Lower lobe of right lung (tissue), 2 donors: ENCODE results near the gene UBXN7. TPM values are rescaled to one million over a fixed set of nuclear protein-coding genes. Genes with fewer than 3 reads are reported as not detected.
"Not testable (repeated sequence)": the region's sequence is repeated elsewhere in the genome, so short reads cannot be mapped to it uniquely, and the experiment has no call there.

Source experiments
- ATAC-seq, 2 donors: fragments of 200-7000 bp; cut with Tn5 transposase; one replicate each; pipeline ENCODE4 v1.9.1; 2020 to 2022; ENCODE audit warnings: mild to moderate bottlenecking in 2 of 2, moderate library complexity in 2 of 2
- DNase-seq: peaks from one replicate; pipeline ENCODE4 v3.0.0-alpha.2; 2020
- H3K27ac ChIP-seq: fragments of 200-600 bp; one replicate; pipeline ENCODE4 v1.8.0; 2022
- H3K27me3 ChIP-seq: fragments of 200-600 bp; one replicate; pipeline ENCODE4 v1.8.0; 2022; ENCODE audit warnings: low read depth
- H3K36me3 ChIP-seq: fragments of 200-600 bp; one replicate; pipeline ENCODE4 v1.8.0; 2022; ENCODE audit warnings: mild to moderate bottlenecking
- H3K4me1 ChIP-seq: fragments of 200-600 bp; one replicate; pipeline ENCODE4 v1.8.0; 2022
- H3K4me3 ChIP-seq: fragments of 200-600 bp; one replicate; pipeline ENCODE4 v1.8.0; 2022; ENCODE audit warnings: mild to moderate bottlenecking
- H3K9me3 ChIP-seq: fragments of 200-600 bp; one replicate; pipeline ENCODE4 v1.8.0; 2022
- intact Hi-C: fragments of 100-400 bp; cut with DNase I; formaldehyde crosslinking; loops from one replicate; pipeline ENCODE4 v1.11.0; 2022
- total RNA-seq: library from RNA; stranded (reverse); fragmentation: NEBNext Ultra II Directional; extraction: Animal tissue kit (Norgen Biotek cat#: 25700); gene quantifications from one replicate; pipeline ENCODE4 v1.2.1, GENCODE V29; 2021
- TF ChIP-seq, protein P1 (sequence below): fragments of 200-600 bp; IDR thresholded peaks from one replicate; pipeline ENCODE4 v1.8.0; 2022; ENCODE audit warnings: antibody characterized with exemption, mild to moderate bottlenecking
- donor health status: DM: no; HTN: yes; CAD: no; lungs with severe emphysema.

UBXN7 gene
- total RNA-seq, 1 donor from 2014 or later, result 56.2 TPM

GRCh38 chr3:196398782-196399181 is 33.4 kb downstream of the UBXN7 start:
- Histone ChIP-seq H3K27me3 (no peaks in the 10 kb centered on the region), H3K27ac (no peak overlapping the region), H3K4me1 (no peaks in the 10 kb centered on the region), H3K4me3 (no peak overlapping the region), H3K36me3 (peaks cover 55% of the 10 kb centered on the region), H3K9me3 (no peaks in the 10 kb centered on the region)
- DNase-seq, result no peak
- intact Hi-C loops, result no loop called here
- no peak for ATAC-seq
- TF ChIP-seq, protein P1, sequence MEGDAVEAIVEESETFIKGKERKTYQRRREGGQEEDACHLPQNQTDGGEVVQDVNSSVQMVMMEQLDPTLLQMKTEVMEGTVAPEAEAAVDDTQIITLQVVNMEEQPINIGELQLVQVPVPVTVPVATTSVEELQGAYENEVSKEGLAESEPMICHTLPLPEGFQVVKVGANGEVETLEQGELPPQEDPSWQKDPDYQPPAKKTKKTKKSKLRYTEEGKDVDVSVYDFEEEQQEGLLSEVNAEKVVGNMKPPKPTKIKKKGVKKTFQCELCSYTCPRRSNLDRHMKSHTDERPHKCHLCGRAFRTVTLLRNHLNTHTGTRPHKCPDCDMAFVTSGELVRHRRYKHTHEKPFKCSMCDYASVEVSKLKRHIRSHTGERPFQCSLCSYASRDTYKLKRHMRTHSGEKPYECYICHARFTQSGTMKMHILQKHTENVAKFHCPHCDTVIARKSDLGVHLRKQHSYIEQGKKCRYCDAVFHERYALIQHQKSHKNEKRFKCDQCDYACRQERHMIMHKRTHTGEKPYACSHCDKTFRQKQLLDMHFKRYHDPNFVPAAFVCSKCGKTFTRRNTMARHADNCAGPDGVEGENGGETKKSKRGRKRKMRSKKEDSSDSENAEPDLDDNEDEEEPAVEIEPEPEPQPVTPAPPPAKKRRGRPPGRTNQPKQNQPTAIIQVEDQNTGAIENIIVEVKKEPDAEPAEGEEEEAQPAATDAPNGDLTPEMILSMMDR, result no peak

- Histone ChIP-seq H3K4me1 (no peaks in the 10 kb centered on the region), H3K36me3 (peaks cover 57% of the 10 kb centered on the region), H3K4me3 (no peak overlapping the region), H3K9me3 (no peaks in the 10 kb centered on the region), H3K27me3 (no peaks in the 10 kb centered on the region), H3K27ac (no peak overlapping the region)
- ATAC-seq, result no peak
- intact Hi-C loops, result no loop called here
- DNase-seq, result no peak
- TF ChIP-seq, protein P1, result no peak
Measured at GRCh38 chr3:196397941-196398340, 34.3 kb downstream of the UBXN7 start.

GRCh38 chr3:196390116-196390515 is 42.1 kb downstream of the UBXN7 start:
- H3K27me3 ChIP-seq, result no peaks in the 10 kb centered on the region
- no peak overlapping the region for H3K4me3 ChIP-seq
- H3K36me3 ChIP-seq, result peaks cover 58% of the 10 kb centered on the region
- ATAC-seq (no peak), DNase-seq (no peak)
- intact Hi-C loops, result no loop called here
- no peaks in the 10 kb centered on the region for H3K9me3 ChIP-seq
- H3K4me1 ChIP-seq, result no peaks in the 10 kb centered on the region
- no peak overlapping the region for H3K27ac ChIP-seq
- TF ChIP-seq, protein P1, result no peak

GRCh38 chr3:196388956-196389355 is 43.3 kb downstream of the UBXN7 start:
- ATAC-seq, result no peak
- TF ChIP-seq, protein P1, result no peak
- intact Hi-C loops, result no loop called here
- no peak for DNase-seq
- H3K9me3 ChIP-seq, result no peaks in the 10 kb centered on the region
- H3K27me3 ChIP-seq, result no peaks in the 10 kb centered on the region
- no peaks in the 10 kb centered on the region for H3K4me1 ChIP-seq
- peaks cover 58% of the 10 kb centered on the region for H3K36me3 ChIP-seq
- no peak overlapping the region for H3K27ac ChIP-seq
- no peak overlapping the region for H3K4me3 ChIP-seq

GRCh38 chr3:196387941-196388340 is 44.3 kb downstream of the UBXN7 start:
- intact Hi-C loops, H3K9me3 ChIP-seq, H3K27me3 ChIP-seq, H3K4me3 ChIP-seq, DNase-seq, H3K4me1 ChIP-seq, H3K27ac ChIP-seq, ATAC-seq: not testable (repeated sequence)
- peaks cover 48% of the 10 kb centered on the region for H3K36me3 ChIP-seq

GRCh38 chr3:196386797-196387196 is 45.4 kb downstream of the UBXN7 start:
- intact Hi-C loops, H3K4me1 ChIP-seq, H3K27me3 ChIP-seq, DNase-seq, ATAC-seq, H3K4me3 ChIP-seq, H3K9me3 ChIP-seq, H3K27ac ChIP-seq: not testable (repeated sequence)
- H3K36me3 ChIP-seq, result peaks cover 36% of the 10 kb centered on the region

DNA sequence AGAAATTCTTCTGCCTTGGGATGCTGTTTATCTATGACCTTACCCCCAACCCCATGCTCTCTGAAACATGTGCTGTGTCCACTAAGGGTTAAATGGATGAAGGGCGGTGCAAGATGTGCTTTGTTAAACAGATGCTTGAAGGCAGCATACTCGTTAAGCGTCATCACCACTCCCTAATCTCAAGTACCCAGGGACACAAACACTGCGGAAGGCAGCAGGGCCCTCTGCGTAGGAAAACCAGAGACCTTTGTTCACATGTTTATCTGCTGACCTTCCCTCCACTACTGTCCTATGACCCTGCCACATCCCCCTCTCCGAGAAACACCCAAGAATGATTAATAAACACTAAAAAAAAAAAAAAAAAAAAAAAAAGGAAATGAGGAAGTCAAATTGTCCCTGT is 46.2 kb downstream of the UBXN7 start:
- intact Hi-C loops, H3K27ac ChIP-seq, H3K9me3 ChIP-seq, H3K4me1 ChIP-seq, DNase-seq, ATAC-seq, H3K27me3 ChIP-seq, H3K4me3 ChIP-seq: not testable (repeated sequence)
- H3K36me3 ChIP-seq, result peaks cover 29% of the 10 kb centered on the region

DNA sequence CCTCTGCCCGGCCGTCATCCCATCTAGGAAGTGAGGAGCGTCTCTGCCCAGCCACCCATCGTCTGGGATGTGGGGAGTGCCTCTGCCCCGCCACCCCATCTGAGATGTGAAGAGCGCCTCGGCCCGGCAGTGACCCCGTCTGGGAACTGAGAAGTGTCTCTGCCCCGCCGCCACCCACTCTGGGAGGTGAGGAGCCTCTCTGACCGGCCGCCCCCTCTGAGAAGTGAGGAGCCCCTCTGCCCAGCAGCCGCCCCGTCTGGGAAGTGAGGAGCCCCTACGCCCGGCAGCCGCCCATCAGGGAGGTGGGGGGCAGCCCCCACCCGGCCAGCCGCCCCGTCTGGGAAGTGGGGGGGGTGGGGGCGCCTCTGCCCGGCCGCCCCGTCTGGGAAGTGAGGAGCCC is 46.8 kb downstream of the UBXN7 start:
- ATAC-seq, intact Hi-C loops, H3K4me3 ChIP-seq: not testable (repeated sequence)

More for the DNA sequence above, 46.8 kb downstream of the UBXN7 start:
- DNase-seq, H3K4me1 ChIP-seq, H3K27ac ChIP-seq, H3K9me3 ChIP-seq, H3K27me3 ChIP-seq: not testable (repeated sequence)
- H3K36me3 ChIP-seq, result peaks cover 27% of the 10 kb centered on the region
